HEK293 (cell line): Measurements from ENCODE around the gene EIF4EBP2.

Experiments
- CTCF ChIA-PET: fragments of 350-600 bp; formaldehyde crosslinking; extraction: SDS; loops from one replicate; lab custom pipeline; 2021; ENCODE audit warnings: antibody characterized with exemption; lab: Yijun Ruan, JAX
- POLR2A ChIA-PET: fragments of 300-600 bp; formaldehyde crosslinking; extraction: SDS; loops from one replicate; lab custom pipeline; 2020; ENCODE audit warnings: antibody characterized with exemption, inconsistent platforms; lab: Yijun Ruan, JAX
- H3K27ac ChIP-seq: fragments of 200-500 bp; sonication (Bioruptor generic); 2 replicates; pipeline ENCODE4 v1.5.1; 2014; ENCODE audit warnings: low read depth, low read length, control low read depth, inconsistent platforms; ENCODE audit errors: extremely low read depth
- H3K36me3 ChIP-seq, 2 experiments: fragments of 200-500 bp in 1 of 2; sonication (Bioruptor generic) in 1 of 2; 1 replicate in 1 of 2; 2 replicates in 1 of 2; pipeline ENCODE4 v1.5.1; 2014 to 2017; ENCODE audit warnings: inconsistent platforms in 2 of 2, low read length in 2 of 2; ENCODE audit not compliant: control insufficient read depth in 2 of 2, insufficient read depth in 1 of 2
- H3K4me1 ChIP-seq: fragments of 200-500 bp; sonication (Bioruptor generic); 2 replicates; pipeline ENCODE4 v1.5.1; 2014; ENCODE audit warnings: mild to moderate bottlenecking, low read length, inconsistent platforms; ENCODE audit not compliant: control insufficient read depth, insufficient read depth
- H3K4me3 ChIP-seq: 2 replicates; pipeline ENCODE4 v1.5.1; 2011; ENCODE audit warnings: low read depth, mild to moderate bottlenecking, control low read depth, low read length, moderate library complexity
- H3K9me3 ChIP-seq: fragments of 200-500 bp; sonication (Bioruptor generic); 2 replicates; pipeline ENCODE4 v1.5.1; 2014; ENCODE audit warnings: low read depth, low read length, inconsistent platforms; ENCODE audit not compliant: control insufficient read depth, insufficient read depth
- EGR2 ChIP-seq: fragments of 450-650 bp; formaldehyde crosslinking; IDR thresholded peaks from 2 replicates; pipeline ENCODE4 v1.5.1; 2016; ENCODE audit warnings: low read depth, missing biosample characterization, missing genetic modification characterization
- KLF1 ChIP-seq: fragments of 450-650 bp; formaldehyde crosslinking; IDR thresholded peaks from 2 replicates; pipeline ENCODE4 v1.5.1; 2016; ENCODE audit warnings: missing biosample characterization, missing genetic modification characterization
- SP3 ChIP-seq: fragments of 450-650 bp; formaldehyde crosslinking; IDR thresholded peaks from 2 replicates; pipeline ENCODE4 v1.5.1; 2016; ENCODE audit warnings: missing biosample characterization, missing genetic modification characterization
- YY2 ChIP-seq: fragments of 450-650 bp; formaldehyde crosslinking; IDR thresholded peaks from 2 replicates; pipeline ENCODE4 v1.5.1; 2016; ENCODE audit warnings: missing biosample characterization, missing genetic modification characterization
- ZBTB17 ChIP-seq: fragments of 450-650 bp; formaldehyde crosslinking; IDR thresholded peaks from 2 replicates; pipeline ENCODE4 v1.5.1; 2016; ENCODE audit warnings: missing biosample characterization, missing genetic modification characterization
- ZBTB20 ChIP-seq: fragments of 450-650 bp; formaldehyde crosslinking; IDR thresholded peaks from 2 replicates; pipeline ENCODE4 v1.5.1; 2016; ENCODE audit warnings: missing biosample characterization, missing genetic modification characterization
- ZBTB21 ChIP-seq: fragments of 450-650 bp; formaldehyde crosslinking; IDR thresholded peaks from 2 replicates; pipeline ENCODE4 v1.5.1; 2017; ENCODE audit warnings: missing biosample characterization, missing genetic modification characterization
- ZFHX2 ChIP-seq: fragments of 450-650 bp; formaldehyde crosslinking; conservative IDR thresholded peaks from 2 replicates; pipeline ENCODE4 v1.5.1; 2016; ENCODE audit warnings: missing biosample characterization, missing genetic modification characterization
- ZNF324 ChIP-seq: fragments of 450-650 bp; formaldehyde crosslinking; IDR thresholded peaks from 2 replicates; pipeline ENCODE4 v1.5.1; 2016; ENCODE audit warnings: missing biosample characterization, missing genetic modification characterization
- ZNF366 ChIP-seq: fragments of 450-650 bp; formaldehyde crosslinking; conservative IDR thresholded peaks from 2 replicates; pipeline ENCODE4 v1.5.1; 2016; ENCODE audit warnings: missing biosample characterization, missing genetic modification characterization
- ZNF501 ChIP-seq: fragments of 450-650 bp; formaldehyde crosslinking; IDR thresholded peaks from 2 replicates; pipeline ENCODE4 v1.5.1; 2016; ENCODE audit warnings: missing biosample characterization, missing genetic modification characterization
- ZNF514 ChIP-seq: fragments of 450-650 bp; formaldehyde crosslinking; IDR thresholded peaks from 2 replicates; pipeline ENCODE4 v1.5.1; 2016; ENCODE audit warnings: missing biosample characterization, missing genetic modification characterization
- ZNF629 ChIP-seq: fragments of 450-650 bp; formaldehyde crosslinking; IDR thresholded peaks from 2 replicates; pipeline ENCODE4 v1.5.1; 2017; ENCODE audit warnings: missing biosample characterization, missing genetic modification characterization
- ZNF785 ChIP-seq: fragments of 450-650 bp; formaldehyde crosslinking; IDR thresholded peaks from 2 replicates; pipeline ENCODE4 v1.5.1; 2016; ENCODE audit warnings: missing biosample characterization, missing genetic modification characterization
- TF ChIP-seq, protein P1 (sequence below): fragments of 450-650 bp; formaldehyde crosslinking; conservative IDR thresholded peaks from 2 replicates; pipeline ENCODE4 v1.5.1; 2016; ENCODE audit warnings: low read depth, missing biosample characterization, missing genetic modification characterization
- TF ChIP-seq, protein P2 (sequence below): fragments of 450-650 bp; formaldehyde crosslinking; IDR thresholded peaks from 2 replicates; pipeline ENCODE4 v1.5.1; 2016; ENCODE audit warnings: missing biosample characterization, missing genetic modification characterization, low read depth
- TF ChIP-seq, protein P3 (sequence below): fragments of 450-650 bp; formaldehyde crosslinking; IDR thresholded peaks from 2 replicates; pipeline ENCODE4 v1.5.1; 2016; ENCODE audit warnings: missing biosample characterization, missing genetic modification characterization

EIF4EBP2 gene

DNA sequence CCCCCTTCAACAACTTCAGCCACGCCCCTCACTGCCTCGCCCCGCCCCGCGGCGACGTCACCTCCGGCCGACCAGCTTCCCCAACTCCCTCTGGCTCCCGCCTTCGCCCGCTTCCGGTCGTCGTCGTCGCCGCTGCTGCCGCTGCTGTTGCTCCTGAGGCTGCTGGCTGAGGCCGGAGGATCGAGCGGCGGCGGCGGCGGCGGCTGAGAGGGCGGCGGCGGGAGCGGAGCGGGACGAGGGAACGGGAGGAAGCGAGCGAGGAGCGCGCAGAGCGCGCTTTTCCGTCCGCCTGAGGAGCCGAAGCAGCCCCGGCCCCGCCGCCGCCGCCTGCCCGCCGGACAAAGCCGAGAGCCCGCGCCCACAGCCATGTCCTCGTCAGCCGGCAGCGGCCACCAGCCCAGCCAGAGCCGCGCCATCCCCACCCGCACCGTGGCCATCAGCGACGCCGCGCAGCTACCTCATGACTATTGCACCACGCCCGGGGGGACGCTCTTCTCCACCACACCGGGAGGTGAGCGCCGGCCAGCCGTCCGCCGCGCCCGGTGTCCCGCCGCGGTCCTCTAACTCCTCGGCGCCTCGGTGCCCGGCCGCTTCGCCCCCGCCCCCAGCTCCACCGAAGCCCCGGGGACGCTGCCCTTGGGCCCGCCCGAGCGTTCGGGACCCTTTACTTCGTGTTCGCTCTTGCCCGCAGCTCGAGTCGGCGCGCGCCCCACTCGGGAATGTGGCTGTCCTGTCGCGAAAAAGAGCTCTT lies at the start of gene EIF4EBP2 (continued):
- TF ChIP-seq, protein P1, sequence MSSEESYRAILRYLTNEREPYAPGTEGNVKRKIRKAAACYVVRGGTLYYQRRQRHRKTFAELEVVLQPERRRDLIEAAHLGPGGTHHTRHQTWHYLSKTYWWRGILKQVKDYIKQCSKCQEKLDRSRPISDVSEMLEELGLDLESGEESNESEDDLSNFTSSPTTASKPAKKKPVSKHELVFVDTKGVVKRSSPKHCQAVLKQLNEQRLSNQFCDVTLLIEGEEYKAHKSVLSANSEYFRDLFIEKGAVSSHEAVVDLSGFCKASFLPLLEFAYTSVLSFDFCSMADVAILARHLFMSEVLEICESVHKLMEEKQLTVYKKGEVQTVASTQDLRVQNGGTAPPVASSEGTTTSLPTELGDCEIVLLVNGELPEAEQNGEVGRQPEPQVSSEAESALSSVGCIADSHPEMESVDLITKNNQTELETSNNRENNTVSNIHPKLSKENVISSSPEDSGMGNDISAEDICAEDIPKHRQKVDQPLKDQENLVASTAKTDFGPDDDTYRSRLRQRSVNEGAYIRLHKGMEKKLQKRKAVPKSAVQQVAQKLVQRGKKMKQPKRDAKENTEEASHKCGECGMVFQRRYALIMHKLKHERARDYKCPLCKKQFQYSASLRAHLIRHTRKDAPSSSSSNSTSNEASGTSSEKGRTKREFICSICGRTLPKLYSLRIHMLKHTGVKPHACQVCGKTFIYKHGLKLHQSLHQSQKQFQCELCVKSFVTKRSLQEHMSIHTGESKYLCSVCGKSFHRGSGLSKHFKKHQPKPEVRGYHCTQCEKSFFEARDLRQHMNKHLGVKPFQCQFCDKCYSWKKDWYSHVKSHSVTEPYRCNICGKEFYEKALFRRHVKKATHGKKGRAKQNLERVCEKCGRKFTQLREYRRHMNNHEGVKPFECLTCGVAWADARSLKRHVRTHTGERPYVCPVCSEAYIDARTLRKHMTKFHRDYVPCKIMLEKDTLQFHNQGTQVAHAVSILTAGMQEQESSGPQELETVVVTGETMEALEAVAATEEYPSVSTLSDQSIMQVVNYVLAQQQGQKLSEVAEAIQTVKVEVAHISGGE, result peak; percentile 84
- peak; percentile 76 for TF ChIP-seq KLF1
- TF ChIP-seq ZBTB17 (tag by site-specific recombination), result peak; percentile 7; the same call in 1 of the 2 replicates
- TF ChIP-seq, protein P2, sequence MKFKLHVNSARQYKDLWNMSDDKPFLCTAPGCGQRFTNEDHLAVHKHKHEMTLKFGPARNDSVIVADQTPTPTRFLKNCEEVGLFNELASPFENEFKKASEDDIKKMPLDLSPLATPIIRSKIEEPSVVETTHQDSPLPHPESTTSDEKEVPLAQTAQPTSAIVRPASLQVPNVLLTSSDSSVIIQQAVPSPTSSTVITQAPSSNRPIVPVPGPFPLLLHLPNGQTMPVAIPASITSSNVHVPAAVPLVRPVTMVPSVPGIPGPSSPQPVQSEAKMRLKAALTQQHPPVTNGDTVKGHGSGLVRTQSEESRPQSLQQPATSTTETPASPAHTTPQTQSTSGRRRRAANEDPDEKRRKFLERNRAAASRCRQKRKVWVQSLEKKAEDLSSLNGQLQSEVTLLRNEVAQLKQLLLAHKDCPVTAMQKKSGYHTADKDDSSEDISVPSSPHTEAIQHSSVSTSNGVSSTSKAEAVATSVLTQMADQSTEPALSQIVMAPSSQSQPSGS (tag by site-specific recombination), result 0 out of 2 replicates have a peak, but pooled peaks have one; percentile 47
- TF ChIP-seq ZNF366, result no peak; the same call in 1 of the 2 replicates
- TF ChIP-seq, protein P3, sequence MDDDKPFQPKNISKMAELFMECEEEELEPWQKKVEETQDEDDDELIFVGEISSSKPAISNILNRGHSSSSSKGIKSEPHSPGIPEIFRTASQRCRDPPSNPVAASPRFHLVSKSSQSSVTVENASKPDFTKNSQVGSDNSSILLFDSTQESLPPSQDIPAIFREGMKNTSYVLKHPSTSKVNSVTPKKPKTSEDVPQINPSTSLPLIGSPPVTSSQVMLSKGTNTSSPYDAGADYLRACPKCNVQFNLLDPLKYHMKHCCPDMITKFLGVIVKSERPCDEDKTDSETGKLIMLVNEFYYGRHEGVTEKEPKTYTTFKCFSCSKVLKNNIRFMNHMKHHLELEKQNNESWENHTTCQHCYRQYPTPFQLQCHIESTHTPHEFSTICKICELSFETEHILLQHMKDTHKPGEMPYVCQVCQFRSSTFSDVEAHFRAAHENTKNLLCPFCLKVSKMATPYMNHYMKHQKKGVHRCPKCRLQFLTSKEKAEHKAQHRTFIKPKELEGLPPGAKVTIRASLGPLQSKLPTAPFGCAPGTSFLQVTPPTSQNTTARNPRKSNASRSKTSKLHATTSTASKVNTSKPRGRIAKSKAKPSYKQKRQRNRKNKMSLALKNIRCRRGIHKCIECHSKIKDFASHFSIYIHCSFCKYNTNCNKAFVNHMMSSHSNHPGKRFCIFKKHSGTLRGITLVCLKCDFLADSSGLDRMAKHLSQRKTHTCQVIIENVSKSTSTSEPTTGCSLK, result no peak
- peak; percentile 66; the same call in 1 of the 2 replicates for TF ChIP-seq ZNF629 (tag by site-specific recombination)
- TF ChIP-seq ZNF501 (tag by site-specific recombination), result no peak
- TF ChIP-seq EGR2 (tag by site-specific recombination), result 0 out of 2 replicates have a peak, but pooled peaks have one; percentile 26
- TF ChIP-seq SP3 (tag by site-specific recombination), result peak; percentile 97
- 0 out of 2 replicates have a peak, but pooled peaks have one; percentile 14 for TF ChIP-seq ZFHX2
- TF ChIP-seq, all 188 proteins: peak for 26

DNA sequence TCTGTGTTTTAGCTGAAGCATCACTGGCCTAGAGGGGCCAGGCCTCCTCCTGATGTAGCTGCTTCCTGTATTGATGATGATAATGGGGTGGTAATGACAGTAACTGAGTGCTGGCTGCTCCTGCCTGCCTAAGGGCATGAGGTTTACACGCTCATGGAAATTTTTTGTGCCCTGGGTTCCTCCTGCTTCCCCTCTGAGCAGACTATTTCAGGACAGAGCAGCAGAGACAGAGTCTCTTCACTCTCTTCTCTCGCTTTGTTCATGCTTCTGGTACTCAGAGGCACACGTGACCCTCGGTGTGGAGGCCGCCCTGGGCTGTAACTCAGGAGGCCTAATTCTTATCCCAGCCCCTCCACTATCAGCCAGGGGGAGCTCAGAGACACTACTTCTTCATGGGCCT lies 49.4 kb upstream of the EIF4EBP2 start:
- no peaks in the 10 kb centered on the region for H3K4me1 ChIP-seq
- POLR2A ChIA-PET, result no interaction called here
- no peak overlapping the region for H3K27ac ChIP-seq
- no peaks in the 10 kb centered on the region for H3K9me3 ChIP-seq
- CTCF ChIA-PET, result interaction anchor here (1.2 to 5.7 kb wide), 4 partner anchors 10 to 239 kb away, joined by 3 to 62 read pairs (median 4); no protein-coding TSS in a partner anchor
- no peaks in the 10 kb centered on the region for H3K36me3 ChIP-seq
- no peak overlapping the region for H3K4me3 ChIP-seq
- no peak for TF ChIP-seq ZNF785 (tag by site-specific recombination)
- peak; percentile 79 for TF ChIP-seq ZBTB20 (tag by site-specific recombination)
- no peak for TF ChIP-seq ZNF514 (tag by site-specific recombination)
- TF ChIP-seq YY2 (tag by site-specific recombination), result no peak
- no peak for TF ChIP-seq ZBTB21
- no peak for TF ChIP-seq ZNF324 (tag by site-specific recombination)
- TF ChIP-seq, all 188 proteins: peak for 1
